GM18511 (cell line): ENCODE measurements around the gene PGRMC1.
"Not testable (repeated sequence)": the region's sequence is repeated elsewhere in the genome, so short reads cannot be mapped to it uniquely, and the experiment has no call there.

Experiments used
- ATAC-seq: cut with Tn5 transposase; IDR thresholded peaks from one replicate; pipeline ENCODE4 v1.9.1; 2021; ENCODE audit warnings: mild to moderate bottlenecking, moderate library complexity; ENCODE audit not compliant: unreplicated experiment

Gene PGRMC1

DNA sequence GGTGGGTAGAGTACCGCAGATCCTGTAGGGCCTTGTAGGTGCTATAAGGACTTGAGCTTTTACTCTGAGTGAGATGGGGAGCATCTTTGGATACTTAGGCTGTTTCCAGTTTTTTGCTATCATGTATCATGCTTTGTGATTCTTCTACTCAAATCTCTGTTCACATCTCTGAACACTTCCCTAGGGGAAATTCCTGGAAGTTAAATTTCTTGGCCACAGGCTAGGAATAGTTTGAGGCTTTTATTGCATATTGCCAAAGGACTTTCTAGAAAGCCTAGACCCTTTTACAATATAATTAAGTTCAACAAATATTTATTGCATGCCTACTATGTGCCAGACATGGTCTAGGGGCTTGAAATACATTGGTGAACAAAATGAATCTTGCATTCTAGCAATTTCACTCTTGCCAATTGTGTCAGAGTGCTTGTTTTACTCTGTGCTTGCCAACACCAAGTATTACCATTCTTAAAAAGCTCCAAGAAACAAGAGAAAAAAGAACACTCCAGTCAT is 4.1 kb upstream of the PGRMC1 start:
- ATAC-seq: no peak

DNA sequence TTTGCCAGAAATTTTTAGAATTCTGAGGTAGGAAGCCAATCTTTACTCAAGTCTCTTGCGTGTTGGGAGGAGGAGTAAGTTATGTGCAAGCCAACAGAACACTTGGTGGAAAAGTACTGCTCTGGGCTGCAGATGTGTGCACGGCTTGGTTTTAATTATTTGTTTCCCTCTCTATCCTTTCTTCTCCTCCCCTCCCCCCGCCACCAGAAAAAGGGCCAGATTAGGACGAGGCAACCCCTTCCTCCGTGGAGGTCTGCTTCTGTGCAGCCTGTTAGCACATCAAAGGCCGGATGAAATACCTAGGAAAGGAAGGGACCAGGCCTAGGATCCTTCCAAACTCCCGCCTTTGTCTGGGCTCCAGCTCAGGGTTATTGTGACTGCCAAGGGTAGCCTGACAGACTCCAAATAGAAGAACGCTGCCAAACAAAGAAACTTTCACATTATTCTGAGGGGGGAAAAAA is 1.0 kb upstream of the PGRMC1 start:
- no peak for ATAC-seq

DNA sequence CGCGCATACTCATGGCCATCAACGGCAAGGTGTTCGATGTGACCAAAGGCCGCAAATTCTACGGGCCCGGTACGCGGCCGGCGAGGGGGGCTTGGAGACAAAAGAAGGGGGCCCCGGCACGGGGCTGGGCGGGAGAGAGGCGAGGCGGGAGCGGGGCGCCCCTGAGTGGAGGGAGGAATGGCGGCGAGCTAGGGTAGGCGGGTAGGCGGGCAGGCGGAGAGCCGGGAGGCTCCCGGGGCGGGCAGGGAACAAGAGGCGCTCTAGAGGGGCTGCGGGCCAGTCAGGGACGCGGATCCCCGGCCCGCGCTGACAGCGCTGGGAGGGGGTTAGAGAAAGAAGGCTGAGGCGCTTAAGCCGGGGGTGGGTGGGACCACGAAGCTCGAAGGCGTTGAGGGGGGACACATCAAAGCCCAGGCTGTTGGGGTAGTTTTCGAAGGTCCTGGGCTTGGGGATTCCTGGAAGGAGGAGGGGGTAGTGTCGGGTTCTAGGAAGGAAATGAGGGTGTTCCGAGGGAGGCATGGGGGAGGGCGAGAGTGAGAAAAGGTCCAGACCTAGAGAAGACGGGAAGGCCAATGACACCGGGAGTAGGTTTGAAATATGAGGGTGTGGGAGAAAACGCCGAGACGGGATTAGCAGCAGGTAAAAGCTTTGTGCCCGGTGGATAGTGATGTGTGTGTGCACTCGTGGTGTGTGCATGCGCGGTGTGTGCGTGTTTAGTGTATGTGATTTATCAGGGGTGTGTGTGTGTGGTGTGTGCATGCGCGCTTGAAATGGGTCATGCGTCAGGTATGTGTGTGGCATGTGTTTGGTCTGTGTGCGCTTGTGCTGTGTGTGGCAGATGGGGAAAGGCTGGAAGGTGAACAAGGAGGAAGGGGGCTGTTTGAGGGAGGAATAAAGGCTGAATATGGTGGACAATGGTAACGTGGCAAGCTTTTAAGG is 807 bp downstream of the PGRMC1 start:
- ATAC-seq: peak; percentile 36

DNA sequence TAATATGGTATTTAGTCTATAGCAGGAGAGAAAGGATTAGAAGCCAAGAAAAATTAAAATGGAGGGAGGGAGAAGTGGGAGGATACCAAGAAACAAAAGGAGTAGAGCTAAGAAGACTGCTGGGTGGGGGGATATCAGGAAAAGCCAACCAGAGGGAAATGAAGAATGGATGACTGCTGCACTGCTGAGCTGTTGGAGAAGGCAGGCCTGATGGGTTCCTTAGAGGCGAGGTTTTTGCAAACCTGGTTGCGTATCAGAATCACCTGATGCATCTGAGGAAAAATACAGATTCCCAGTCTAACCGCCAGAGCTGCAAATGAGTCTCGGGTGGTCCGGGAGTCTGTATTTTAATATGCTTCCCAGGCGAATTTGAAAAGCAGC is 1.5 kb downstream of the PGRMC1 start:
- no peak for ATAC-seq

DNA sequence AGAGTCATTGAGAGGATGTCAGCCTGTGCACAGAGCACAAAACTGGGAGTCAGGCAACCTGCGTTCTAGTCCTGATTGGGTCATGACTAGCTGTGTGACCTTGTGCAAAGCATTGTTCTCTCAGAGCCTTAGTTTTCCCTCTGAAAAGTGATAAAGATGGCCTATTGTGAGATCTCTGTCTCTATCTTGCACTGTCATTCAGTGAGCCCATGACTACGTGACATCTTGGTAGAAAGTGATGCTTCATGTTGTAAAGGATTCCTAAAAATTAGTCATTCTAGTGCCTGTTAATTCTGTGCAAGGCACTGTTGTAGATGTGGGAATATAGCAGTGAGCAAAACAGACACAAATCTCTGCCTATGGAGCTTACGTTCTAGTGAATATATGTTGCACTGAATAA is 2.5 kb downstream of the PGRMC1 start:
- no peak for ATAC-seq

DNA sequence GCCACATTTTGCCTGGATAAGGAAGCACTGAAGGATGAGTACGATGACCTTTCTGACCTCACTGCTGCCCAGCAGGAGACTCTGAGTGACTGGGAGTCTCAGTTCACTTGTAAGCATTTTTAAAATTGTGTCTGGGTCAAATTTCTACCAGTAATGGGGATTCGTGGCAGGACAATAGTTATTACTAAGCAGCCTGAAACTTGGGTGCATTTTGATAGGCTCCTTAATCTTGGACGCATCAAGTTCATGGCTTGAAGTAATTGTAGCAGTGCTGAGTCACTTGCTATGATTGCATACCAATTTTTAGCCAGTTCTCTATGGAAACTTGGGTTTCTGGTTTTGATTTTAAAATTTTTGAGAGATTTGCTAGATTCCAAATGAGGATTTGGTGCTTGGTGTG is 4.3 kb downstream of the PGRMC1 start:
- ATAC-seq: no peak

DNA sequence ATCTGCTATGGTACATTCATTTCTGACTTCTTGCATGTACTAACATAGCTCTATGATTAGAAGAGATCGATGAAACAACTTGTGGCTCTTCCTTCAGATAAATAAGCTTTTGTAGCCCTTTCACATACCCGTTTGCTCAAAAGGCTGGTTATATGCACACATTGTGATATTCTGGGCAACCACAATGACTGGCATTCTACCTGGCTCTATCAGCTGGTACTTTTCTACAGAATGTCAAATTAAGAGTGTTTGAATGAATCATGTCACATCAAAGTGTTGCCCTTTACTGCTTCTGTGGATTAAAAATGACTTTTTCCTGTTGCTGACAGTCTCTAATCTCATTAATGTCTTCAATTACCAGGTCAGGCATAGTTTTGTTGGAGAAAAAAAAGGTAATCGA is 11.6 kb downstream of the PGRMC1 start:
- no peak for ATAC-seq

DNA sequence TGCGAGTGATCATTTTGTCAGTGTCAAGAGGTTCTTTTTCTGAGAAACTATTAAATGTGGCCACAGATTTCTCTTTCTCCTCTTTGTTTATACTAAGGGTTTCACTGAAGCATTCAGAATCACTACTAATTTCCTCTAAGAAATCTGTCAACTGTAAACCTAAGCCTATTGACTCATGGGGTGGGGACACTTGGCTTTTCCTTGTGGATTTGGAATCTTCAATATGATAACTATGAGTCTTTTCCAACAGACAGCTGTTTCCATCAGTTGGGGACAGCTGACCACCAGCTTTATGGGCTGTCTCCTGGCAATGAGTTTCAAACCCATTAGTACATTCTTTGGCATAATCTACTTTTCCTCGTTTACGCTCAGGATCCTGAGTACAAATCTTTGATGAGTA is 13.8 kb downstream of the PGRMC1 start:
- no peak for ATAC-seq

DNA sequence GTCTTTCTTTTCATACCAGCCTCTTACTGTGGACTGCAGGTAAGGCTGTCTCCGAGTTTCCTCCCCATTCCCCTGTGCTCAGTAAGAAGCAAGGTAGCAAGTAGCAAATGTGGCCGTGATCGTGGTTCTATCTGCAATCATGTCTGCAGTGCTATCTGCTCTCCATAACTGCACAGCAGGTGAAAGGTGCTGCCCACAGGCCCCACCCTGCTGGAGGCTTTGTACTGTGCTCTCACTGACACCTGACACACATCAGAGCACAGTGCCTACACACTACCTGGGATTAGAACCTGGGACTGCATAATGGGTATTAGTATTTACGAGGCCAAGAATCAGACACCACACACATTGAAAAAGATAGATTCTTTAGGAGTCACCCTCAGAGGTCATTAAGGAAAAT is 15.3 kb downstream of the PGRMC1 start:
- ATAC-seq: no peak

DNA sequence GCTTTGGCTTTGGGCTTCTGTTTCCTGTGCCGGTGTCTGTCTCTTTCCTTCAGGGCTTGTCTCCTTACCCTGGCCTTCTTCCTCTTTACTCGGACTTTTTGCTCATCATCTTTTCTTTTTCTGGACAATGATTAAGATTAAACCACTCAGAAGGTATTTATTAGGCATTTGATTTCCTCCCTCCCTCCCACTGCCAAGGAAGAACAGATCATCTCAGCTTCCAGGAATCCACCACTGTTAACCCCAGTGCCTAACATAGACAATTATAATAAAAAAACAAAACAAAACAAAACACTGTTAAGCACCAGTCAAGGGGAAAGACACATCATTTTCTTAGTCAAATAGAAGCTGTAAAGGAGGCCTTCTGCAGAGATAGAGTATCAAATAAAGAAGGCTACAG is 16.6 kb downstream of the PGRMC1 start:
- no peak for ATAC-seq

DNA sequence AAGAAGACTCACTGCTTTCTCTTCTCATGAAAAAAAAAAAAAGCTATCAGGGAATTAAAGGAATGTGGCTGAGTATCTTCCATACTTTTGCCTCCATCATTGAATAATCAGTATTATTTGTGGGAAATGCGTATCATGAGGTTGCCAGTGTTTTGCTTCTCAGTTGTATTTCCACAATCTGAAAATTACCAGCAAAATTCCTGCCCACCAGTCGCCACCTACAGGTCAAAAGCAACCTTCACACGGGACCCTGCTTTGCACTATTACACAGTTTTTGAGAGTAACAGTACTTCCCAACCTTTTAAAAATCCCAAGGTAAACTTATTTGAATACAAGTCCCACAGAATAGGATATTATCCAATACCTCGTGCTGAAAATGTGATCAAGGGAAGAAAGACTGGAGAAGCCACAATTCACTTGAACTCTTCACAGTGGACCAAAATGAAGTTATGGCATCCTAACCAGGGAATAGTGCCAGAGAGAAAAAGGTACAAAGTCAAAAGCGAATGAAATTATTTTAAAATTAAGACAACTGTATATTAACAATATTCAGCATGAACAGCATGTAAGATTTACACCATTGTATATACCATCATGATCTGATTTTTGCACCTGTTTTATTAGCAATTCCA is 30.4 kb downstream of the PGRMC1 start:
- no peak for ATAC-seq

DNA sequence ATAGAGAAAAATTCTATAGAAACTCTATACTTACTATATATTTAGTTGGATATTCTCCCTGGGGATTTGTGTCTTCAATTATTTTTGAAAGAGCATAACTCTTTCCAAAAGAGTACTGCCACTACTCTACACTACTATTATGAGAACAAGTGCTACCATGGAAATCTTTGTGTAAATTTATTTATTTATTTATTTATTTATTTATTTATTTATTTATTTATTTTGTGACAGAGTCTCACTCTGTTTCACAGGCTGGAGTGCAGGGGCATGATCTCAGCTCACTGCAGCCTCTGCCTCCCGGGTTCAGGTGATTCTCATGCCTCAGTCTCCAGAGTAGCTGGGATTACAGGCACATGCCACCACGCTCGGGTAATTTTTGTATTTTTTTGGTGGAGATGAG is 31.0 kb downstream of the PGRMC1 start:
- ATAC-seq: not testable (repeated sequence)

DNA sequence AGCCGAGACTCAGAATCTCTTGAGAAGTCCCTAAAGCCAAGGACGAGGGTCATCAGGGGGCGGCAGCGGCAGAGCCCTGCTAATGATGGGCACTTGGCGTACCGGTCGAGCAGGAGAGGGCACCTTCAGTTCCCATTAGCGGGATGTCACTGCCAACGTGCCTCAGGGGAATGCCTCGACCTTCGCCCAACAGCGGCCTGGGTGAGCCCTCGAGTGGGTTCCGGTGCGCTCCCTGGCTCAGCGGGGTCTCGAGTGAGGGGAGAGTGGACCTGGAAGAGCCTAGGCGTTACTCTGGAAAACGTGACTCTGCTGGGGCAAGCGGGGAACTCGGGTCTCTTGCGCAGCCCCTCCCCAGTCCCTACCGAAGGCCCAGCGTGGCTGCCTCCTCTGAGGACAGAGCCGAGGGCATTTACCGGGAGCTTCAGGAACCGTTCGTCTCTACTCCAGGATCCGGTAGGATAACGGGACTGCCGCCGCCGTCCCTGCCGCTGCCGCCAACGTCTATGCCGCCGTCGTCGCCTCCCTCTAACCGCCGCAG is 36.9 kb downstream of the PGRMC1 start:
- no peak for ATAC-seq

DNA sequence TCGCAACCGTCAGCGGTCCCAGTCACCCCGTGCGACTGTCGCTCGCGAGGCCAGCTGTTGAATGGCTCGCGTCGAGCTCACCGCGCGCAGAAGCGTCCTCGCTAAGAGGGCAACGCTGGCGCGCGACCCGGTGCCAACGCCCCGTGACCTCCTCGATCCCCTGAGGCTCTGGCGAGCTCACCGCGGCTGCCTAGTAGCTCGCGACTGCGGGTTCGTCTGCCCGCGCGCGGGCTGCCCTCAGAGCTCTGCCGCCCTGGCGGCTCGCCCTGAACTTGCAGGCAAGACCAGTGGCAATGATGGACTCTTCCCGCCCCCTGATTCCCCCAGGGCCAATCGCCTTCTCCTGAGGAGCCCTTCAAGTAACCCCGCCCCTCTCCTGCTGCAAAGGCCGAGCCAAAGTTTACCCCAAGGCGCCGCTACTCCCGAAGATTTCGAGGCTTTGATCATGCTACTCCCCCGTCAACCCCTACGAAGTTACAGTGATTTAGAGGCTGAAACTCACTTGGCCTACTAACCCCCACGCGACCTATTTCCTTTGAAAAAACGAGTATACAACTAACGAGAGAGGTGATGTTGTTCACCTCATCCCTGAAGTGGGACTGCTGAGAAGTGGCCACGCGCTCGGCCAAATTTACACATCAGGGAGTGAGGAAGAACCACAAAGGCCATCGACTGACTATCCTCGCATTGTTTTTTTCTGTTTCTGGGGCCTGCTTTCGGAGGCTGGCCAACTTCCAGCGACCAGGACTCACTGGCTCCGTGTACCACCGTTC is 37.5 kb downstream of the PGRMC1 start:
- ATAC-seq: no peak

DNA sequence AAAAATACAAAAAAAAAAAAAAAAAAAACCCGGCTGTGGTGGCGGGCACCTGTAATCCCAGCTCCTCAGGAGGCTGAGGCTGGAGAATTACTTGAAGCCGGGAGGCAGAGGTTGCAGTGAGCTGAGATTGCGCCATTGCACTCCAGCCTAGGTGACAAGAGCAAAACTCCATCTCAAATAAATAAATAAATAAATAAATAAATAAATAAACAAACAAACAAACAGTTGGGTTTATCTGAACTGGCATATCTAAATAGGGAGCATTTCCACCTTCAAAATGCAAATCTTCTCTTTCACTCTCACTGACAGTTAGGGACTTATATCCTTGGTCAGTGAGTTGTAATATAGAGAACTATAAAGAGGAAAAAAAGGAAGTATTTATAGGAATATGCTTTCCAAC is 46.3 kb downstream of the PGRMC1 start:
- ATAC-seq: not testable (repeated sequence)

DNA sequence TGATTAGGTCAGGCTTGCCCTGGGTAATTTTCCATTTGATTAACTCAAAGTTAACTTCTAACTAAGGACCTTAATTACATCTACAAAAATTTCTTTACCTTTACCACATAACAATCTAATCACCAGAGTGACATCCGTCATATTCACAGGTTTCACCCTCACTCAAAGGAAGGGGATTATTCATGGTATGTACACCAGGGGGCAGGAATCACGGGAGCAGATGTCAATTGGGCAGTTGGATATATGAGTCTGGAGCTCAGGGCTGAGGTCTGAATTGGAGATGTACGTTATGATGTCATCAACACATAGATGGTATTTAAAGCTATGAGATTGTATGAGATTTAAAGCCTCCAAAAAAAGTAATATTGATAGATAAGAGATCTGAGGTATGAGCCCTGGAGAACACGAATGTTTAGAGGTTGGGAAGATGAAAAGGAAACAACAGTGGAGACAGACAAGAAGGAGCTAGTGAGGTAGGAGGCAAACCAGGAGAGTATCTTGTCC is 52.9 kb downstream of the PGRMC1 start:
- ATAC-seq: no peak

DNA sequence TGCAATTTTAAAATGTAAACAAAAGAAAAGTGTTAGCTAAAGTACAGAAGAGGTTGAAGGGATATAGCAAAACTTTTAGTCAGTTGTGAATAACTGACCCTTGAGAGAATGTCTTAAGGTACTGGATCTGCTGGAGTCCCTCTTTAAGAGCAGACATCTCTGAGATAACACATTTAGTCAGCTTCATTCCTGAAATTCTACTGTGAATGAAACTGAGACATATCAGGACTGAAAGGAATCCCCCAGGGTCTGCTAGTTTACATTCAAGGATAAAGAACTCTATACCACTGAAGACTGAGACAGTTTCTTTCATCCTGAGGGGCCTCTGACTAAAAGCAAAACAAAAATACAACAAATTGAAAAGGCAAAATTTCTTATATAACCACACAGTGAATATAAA is 54.4 kb downstream of the PGRMC1 start:
- ATAC-seq: no peak

DNA sequence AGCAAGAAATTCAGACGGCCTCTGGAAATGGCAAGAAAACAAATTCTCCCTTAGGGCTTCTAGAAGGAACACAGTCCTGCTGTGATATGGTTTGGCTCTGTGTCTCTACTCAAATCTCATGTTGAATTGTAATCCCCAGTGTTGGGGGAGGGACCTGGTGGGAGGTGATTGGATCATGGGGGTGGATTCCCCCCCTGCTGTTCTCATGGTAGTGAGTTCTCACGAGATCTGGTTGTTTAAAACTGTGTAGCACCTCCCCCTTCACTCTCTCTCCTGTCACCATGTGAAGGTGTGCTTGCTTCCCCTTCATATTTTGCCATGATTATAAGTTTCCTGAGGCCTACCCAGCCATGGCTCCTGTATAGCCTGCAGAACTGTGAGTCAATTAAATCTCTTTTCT is 55.2 kb downstream of the PGRMC1 start:
- not testable (repeated sequence) for ATAC-seq

DNA sequence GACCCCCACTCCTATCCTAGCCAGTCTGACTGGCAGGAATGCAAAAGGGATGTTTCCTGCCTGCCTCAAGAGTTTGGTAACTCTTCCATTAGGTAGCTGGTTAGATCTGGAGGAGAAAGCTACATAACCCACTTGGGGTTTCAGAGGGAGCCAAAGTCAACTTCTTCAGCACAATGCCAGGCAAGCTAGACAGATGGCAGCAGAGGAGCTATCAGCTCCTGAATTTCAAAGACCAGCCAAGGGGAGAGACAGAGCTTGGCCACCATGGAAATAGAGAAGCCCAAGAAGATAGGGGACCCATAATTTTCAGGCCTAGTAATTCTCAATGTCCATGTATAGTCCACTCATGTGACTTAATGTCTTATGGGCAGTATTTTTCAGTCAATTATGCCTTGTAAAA is 56.4 kb downstream of the PGRMC1 start:
- ATAC-seq: no peak
